Measurements from ENCODE around the gene PCMT1. TPM values are rescaled to one million over a fixed set of nuclear protein-coding genes. Genes with fewer than 3 reads are reported as not detected.
"Not testable (repeated sequence)": the region's sequence is repeated elsewhere in the genome, so short reads cannot be mapped to it uniquely, and the experiment has no call there.

Gene PCMT1
- 165 TPM for total RNA-seq

GRCh38 chr6:149749594-149750135, at the start of gene PCMT1:
PCMT1 (plus strand) TSS chr6:149749741; CDS start chr6:149749902, 161 bp downstream.
- DNase-seq: peak; percentile 97

- peak; percentile 28 for DNase-seq
Observed at GRCh38 chr6:149701714-149702113, 47.8 kb upstream of the PCMT1 start.

- no peak for DNase-seq
Observed at GRCh38 chr6:149711711-149712110, 37.8 kb upstream of the PCMT1 start.

GRCh38 chr6:149714442-149714841, 35.1 kb upstream of the PCMT1 start:
- DNase-seq: no peak

GRCh38 chr6:149716181-149716963, 33.2 kb upstream of the PCMT1 start:
- peak; percentile 16 for DNase-seq

- no peak for DNase-seq
Observed at GRCh38 chr6:149717255-149717587, 32.3 kb upstream of the PCMT1 start.

- peak; percentile 95 for DNase-seq
Observed at GRCh38 chr6:149717588-149718458, 31.7 kb upstream of the PCMT1 start, which contains the start of gene LATS1. LATS1 (minus strand) TSS chr6:149718101; CDS start chr6:149702126, 15,975 bp downstream.

GRCh38 chr6:149719531-149719930, 30.0 kb upstream of the PCMT1 start:
- DNase-seq: no peak

GRCh38 chr6:149723262-149723661, 26.3 kb upstream of the PCMT1 start:
- DNase-seq: no peak

- DNase-seq: peak; percentile 54
Observed at GRCh38 chr6:149723771-149724417, 25.6 kb upstream of the PCMT1 start.

GRCh38 chr6:149725785-149726184, 23.8 kb upstream of the PCMT1 start:
- DNase-seq: no peak

- DNase-seq: no peak
Observed at GRCh38 chr6:149727793-149728498, 21.6 kb upstream of the PCMT1 start.

GRCh38 chr6:149728499-149729234, 20.9 kb upstream of the PCMT1 start:
- no peak for DNase-seq

GRCh38 chr6:149729824-149730223, 19.7 kb upstream of the PCMT1 start:
- DNase-seq: no peak

- no peak for DNase-seq
Observed at GRCh38 chr6:149733089-149733720, 16.3 kb upstream of the PCMT1 start.

- DNase-seq: no peak
Observed at GRCh38 chr6:149734915-149735314, 14.6 kb upstream of the PCMT1 start.

- DNase-seq: not testable (repeated sequence)
Observed at GRCh38 chr6:149745252-149745651, 4.3 kb upstream of the PCMT1 start.

GRCh38 chr6:149746147-149746946, 3.2 kb upstream of the PCMT1 start, which contains the start of gene NUP43:
NUP43 (minus strand) TSS chr6:149746529; CDS start chr6:149746495, 34 bp downstream.
- DNase-seq: peak; percentile 97

GRCh38 chr6:149749082-149749593, 403 bp upstream of the PCMT1 start:
- DNase-seq: not testable (repeated sequence)

Measured in tongue (tissue), 2 donors.